GM21390 (cell line): Measurements from ENCODE around the gene NMNAT3.

Source experiments
- ATAC-seq: cut with Tn5 transposase; IDR thresholded peaks from one replicate; pipeline ENCODE4 v1.9.1; 2021; ENCODE audit not compliant: unreplicated experiment

The NMNAT3 gene

DNA sequence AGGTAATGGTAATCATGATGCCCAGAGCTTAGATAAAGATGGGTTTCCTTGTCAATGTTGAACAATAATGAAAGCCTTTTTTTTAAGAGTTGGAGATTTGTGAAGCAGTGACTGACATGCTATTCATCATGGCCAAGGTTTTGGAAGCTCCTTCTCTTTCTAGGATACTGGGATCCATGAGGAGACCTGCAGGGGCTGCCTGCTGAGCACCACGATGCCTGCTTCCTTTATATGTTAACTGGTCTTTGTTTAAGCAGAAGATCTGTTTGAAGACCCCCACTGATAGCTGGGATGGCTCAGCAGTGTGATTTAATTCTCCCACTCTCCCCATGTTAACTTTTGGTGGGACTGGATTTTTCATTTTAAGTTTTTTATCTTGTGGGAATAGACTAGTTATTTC is 154.1 kb downstream of the NMNAT3 start:
- no peak for ATAC-seq

DNA sequence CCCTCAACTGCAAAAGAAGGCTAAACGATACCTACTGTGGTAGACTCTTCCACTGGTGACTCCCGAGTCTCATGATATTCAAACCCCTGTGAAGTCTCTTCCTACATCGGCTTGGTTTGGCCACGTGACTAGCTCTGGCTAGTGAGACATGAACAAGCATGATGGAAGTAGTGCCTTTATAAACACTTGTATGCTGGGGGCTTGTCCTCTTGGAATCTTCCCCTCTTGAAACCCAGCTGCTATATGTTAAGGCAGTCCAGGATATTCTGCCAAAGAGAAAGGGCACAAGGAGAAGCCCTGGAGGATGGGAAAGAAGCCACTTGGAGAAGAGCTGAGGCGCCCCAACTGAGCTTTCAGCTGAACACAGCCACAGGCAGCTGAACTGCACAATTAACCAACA is 154.6 kb downstream of the NMNAT3 start:
- no peak for ATAC-seq

DNA sequence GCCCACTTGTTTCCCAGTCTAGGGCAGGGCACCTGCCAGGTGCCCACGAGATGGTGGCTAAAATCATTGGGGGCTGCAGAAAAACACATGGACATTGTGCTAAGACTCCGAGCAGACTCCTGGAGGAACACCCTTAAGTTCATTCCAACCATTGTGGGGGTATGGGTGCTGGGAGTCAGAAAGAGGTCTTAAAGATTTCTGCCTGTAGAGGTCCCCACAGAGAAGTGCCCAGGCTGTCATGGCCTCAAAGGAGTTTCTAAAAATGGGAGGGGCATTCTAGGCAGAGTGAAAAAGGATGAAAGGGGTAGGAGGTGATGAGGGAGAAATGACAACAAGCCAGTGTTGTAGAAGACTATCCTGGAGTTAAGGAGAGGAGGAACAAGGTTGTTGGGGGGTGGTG is 155.4 kb downstream of the NMNAT3 start:
- ATAC-seq = no peak

DNA sequence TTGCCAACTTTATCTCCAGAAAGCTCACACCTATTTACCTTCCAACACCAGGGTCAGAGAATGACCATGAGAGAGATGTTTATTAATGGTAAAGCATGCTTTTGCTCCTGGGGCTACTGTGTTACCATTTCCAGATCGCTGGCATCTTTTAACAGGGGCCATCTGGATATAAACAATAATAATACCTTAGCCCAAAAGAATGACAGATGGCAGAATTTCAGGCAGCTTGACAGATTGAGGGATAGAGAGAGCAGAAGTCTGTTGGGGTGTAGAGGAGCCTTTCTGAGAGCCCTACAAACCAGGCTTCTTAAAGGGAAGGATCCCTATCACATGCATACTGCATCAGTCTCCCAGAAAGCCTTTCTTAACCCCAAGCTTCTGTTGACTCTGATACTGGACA is 156.0 kb downstream of the NMNAT3 start:
- no peak for ATAC-seq

DNA sequence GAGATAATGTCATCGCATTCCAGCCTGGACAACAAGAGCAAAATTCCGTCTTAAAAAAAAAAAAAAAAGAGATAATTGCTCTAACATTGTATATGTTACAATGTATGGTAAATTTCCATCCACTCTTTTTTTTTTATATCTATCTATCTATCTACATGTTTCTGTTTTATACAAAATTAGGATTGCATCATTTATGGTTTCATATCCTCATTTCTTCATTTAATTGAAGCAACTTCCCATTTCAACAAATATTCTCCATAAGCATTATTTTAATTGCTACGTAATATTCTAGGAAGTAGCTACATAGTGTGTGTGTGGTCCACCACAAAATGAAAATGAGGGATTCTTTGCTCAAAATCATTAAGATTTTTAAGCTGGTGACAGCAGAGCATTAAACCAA is 156.6 kb downstream of the NMNAT3 start:
- no peak for ATAC-seq

DNA sequence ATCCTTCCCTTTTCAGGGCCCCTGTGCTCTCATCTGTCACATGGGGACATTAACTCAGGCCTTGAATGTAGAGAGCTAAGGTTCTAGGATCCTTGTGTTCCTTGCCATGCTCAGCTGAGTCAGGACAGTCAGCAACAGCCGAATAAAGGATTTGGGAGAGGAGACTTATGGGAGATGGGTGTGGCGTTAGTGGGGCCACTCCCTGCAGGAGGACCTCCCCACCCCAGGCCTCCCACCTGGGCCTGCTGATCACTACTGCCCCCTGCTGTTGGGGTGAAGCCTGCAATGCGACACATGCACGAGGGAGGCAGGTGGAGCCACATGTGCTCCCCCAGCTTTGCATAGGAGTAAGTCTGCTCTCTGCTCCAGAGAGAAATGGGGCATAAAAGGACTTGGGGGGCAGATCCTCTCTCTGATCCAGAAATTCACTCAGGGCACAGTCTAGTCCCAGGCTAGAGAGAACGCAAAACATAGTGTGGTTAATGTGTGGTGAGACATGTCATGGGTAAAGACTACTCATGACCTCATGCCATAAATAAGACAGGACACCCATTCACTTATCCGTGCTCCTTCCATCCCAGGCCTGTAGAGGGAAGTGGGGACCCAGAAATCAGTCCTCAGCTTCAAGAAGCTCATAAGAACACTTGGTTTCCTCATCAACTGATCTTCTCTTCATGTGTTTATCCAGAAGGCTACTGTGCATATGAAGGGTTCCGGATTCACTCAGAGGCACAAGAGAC is 157.6 kb downstream of the NMNAT3 start:
- ATAC-seq = no peak

DNA sequence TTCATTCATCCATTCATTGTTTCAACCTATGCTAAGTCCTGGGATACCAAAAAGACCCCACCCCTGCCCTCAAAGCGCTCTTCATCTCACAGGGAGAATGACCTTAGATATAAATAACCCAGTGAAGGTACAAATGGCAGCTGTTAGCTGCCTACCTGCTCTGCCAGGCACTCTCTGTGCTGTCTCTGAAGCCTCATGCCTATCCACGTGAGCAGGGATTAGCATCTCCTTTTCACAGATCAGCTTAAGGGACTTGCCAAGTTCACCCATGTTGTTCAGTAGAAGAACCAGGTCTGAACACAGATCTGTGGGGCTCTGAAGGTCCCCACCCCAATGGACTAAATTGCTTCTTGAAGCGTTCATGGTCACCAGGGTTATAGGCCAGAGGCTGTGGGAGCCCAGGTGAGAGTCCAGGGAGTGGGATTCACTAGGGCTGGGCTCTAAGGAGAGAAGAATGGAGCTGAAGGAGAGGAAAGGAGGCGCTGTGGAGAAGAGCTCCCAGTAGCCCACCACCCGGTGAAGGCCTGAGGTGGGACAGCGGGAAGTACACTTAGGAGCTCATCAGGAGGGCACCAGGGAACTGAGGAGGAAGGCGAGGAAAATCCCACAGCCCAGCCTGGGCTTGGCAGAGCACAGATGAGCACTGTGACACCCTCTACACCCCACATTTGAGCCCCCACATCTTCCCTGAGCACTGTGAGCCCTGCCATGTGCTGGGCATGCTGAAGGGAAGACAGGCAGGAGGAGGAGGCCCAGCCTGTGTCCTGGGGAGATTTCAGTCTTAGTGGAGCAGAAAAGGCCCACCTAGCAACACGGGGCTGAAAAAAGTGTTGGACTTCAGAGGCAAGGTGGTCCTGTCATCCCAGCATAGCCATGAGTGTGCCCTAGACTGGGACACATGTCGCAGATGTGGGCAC is 158.6 kb downstream of the NMNAT3 start:
- no peak for ATAC-seq

DNA sequence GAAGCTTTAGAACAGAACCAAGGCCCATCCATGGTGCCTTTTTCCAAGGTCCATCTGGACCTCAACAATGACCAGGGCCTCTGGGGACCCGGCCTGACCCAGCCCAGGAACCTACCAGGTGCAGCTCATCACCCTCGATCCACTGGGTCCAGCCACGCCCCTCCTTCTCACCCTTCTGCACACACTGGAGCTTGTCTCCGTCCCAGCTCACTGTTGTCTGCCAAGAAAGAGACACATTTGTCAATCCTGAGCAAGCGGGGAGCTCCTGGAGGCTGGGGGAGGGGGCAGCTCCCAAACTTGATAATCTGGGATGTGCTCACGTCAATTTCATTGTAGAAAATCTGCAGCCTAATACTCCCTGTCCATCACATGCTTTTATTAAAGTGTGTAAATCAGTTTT is 159.5 kb downstream of the NMNAT3 start:
- no peak for ATAC-seq

DNA sequence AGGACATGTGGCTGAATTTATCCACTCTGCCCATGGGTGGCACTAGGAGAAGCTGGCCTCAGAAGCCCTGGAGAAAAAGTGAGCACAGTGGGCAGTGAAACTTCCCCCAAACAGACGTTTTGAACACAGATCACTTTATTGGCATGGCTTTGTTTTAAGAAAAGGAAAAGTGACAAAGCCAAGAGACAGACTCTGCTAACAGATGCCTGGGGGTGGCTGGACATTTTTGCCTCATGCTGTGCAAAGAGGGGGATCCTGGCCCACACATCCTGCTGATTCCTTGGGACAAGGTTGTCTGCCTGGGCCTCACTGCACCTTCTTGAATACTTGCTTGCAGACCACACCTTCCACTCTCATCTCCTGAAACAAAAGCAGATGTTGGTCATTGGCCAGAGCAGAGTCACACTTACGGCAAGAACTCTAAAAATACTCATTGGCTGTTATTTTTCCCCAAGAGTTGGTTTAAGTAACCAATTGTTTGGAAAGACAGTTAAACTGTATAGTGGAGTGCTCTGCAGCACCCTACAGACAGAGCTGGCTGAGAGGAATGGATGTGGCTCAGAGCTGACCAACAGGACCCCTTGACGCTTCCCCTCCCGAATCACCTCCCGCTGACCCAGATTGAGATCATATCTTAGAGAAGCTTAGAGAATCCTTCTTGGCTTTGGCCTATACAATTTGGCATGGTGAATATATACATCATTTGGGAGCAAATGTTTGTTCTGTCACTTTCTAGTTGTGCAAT is 160.3 kb downstream of the NMNAT3 start:
- ATAC-seq = no peak

DNA sequence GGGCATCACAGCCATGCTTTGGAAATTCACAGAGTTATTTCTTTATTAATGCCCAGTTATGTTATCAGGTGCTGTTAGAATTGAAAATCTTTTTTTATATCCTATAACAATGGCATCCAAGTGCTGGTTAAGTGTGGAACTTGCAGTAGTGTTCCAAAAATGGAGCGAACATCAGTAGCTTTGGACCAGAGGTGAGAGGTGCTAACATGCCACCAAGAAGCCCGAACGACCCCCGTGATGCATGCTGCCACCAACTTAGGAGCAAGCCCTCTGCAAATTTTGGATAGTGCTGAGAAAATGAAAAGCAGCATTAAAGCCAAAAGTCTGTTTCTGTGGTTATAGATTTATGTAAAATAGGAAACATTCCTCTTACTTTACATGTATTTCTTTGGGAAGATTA is 163.0 kb downstream of the NMNAT3 start:
- no peak for ATAC-seq
